ENCODE results near the gene ARMC9. TPM values are rescaled to one million over a fixed set of nuclear protein-coding genes. Genes with fewer than 3 reads are reported as not detected.
"Not testable (repeated sequence)": the region's sequence is repeated elsewhere in the genome, so short reads cannot be mapped to it uniquely, and the experiment has no call there.

ARMC9 gene
- total RNA-seq, 4 donors from 2014 or later = 2.2 to 6.9 (median 5.3) TPM

- WGBS, 2 donors = 94 to 95% methylated on average over 5 of the region's 5 CpGs
- no peak for DNase-seq (ENCODE audit: low spot score in 2 of 2)
- H3K4me3 ChIP-seq (ENCODE audit: low read depth, poor library complexity, severe bottlenecking) = no peak overlapping the region
- no peak for TF ChIP-seq POLR2A (IDR thresholded peaks at IDR 0.05)
- TF ChIP-seq CTCF (IDR thresholded peaks at IDR 0.05) = no peak
- intact Hi-C loops (cut with DNase I; ENCODE audit: low total_unique reads) = no loop called here
Measured at GRCh38 chr2:231196592-231196991, 1.8 kb upstream of the ARMC9 start.

- WGBS, 2 donors = 93 to 94% methylated on average over 7 of the region's 7 CpGs
- intact Hi-C loops (cut with DNase I; ENCODE audit: low total_unique reads); DNase-seq (ENCODE audit: low spot score in 2 of 2); H3K4me3 ChIP-seq (ENCODE audit: low read depth, poor library complexity, severe bottlenecking): not testable (repeated sequence)
Measured at GRCh38 chr2:231197196-231197595, 1.2 kb upstream of the ARMC9 start.

GRCh38 chr2:231197706-231198290 lies 633 bp upstream of the ARMC9 start:
- WGBS, 2 donors = 18% methylated on average over 11 of the region's 11 CpGs
- TF ChIP-seq CTCF (IDR thresholded peaks at IDR 0.05) (no peak), POLR2A (IDR thresholded peaks at IDR 0.05) (no peak)
- peak overlapping the region; percentile 52 for H3K4me3 ChIP-seq (ENCODE audit: low read depth, poor library complexity, severe bottlenecking)
- no peak for DNase-seq (ENCODE audit: low spot score in 2 of 2)
- intact Hi-C loops (cut with DNase I; ENCODE audit: low total_unique reads) = no loop called here

- no peak for DNase-seq (ENCODE audit: low spot score in 2 of 2)
- intact Hi-C loops (cut with DNase I; ENCODE audit: low total_unique reads) = no loop called here
- 26 to 30% methylated on average over 5 of the region's 5 CpGs for WGBS, 2 donors
- H3K4me3 ChIP-seq (ENCODE audit: low read depth, poor library complexity, severe bottlenecking) = peak overlapping the region; percentile 52
- TF ChIP-seq CTCF (IDR thresholded peaks at IDR 0.05) (no peak), POLR2A (IDR thresholded peaks at IDR 0.05) (no peak)
Measured at GRCh38 chr2:231199219-231199618, 788 bp downstream of the ARMC9 start.

GRCh38 chr2:231200805-231201474 lies 2.5 kb downstream of the ARMC9 start:
- no peak overlapping the region for H3K4me3 ChIP-seq (ENCODE audit: low read depth, poor library complexity, severe bottlenecking)
- 55 to 71% methylated on average over 3 of the region's 3 CpGs for WGBS, 2 donors
- intact Hi-C loops (cut with DNase I; ENCODE audit: low total_unique reads) = no loop called here
- TF ChIP-seq CTCF (IDR thresholded peaks at IDR 0.05) (no peak), POLR2A (IDR thresholded peaks at IDR 0.05) (no peak)
- DNase-seq (ENCODE audit: low spot score in 2 of 2) = no peak

GRCh38 chr2:231201475-231201814 lies 3.0 kb downstream of the ARMC9 start:
- DNase-seq (ENCODE audit: low spot score in 2 of 2) = no peak
- no peak for TF ChIP-seq CTCF (IDR thresholded peaks at IDR 0.05)
- TF ChIP-seq POLR2A (IDR thresholded peaks at IDR 0.05) = no peak
- no peak overlapping the region for H3K4me3 ChIP-seq (ENCODE audit: low read depth, poor library complexity, severe bottlenecking)
- intact Hi-C loops (cut with DNase I; ENCODE audit: low total_unique reads) = no loop called here
- 59 to 71% methylated on average over 4 of the region's 4 CpGs for WGBS, 2 donors

Data from lower leg skin (tissue), 4 donors.